ENCODE results near the gene SV2B.

Gene SV2B

GRCh38 chr15:91142946-91143345, 42.9 kb downstream of the SV2B start:
- DNase-seq = no peak

GRCh38 chr15:91146728-91147127, 46.7 kb downstream of the SV2B start:
- no peak for DNase-seq

GRCh38 chr15:91148243-91148642, 48.2 kb downstream of the SV2B start:
- no peak for DNase-seq

- no peak for DNase-seq
Observed at GRCh38 chr15:91150502-91151160, 50.6 kb downstream of the SV2B start.

GRCh38 chr15:91151781-91152563, 51.9 kb downstream of the SV2B start:
- DNase-seq = no peak

GRCh38 chr15:91152896-91153581, 53.0 kb downstream of the SV2B start:
- no peak for DNase-seq

GRCh38 chr15:91153954-91154353, 53.9 kb downstream of the SV2B start:
- DNase-seq = no peak

- no peak for DNase-seq
Observed at GRCh38 chr15:91156175-91156726, 56.2 kb downstream of the SV2B start.

- DNase-seq = no peak
Observed at GRCh38 chr15:91158415-91159394, 58.6 kb downstream of the SV2B start.

GRCh38 chr15:91165850-91166249, 65.8 kb downstream of the SV2B start:
- no peak for DNase-seq

GRCh38 chr15:91168457-91168856, 68.4 kb downstream of the SV2B start:
- no peak for DNase-seq

- DNase-seq = no peak
Observed at GRCh38 chr15:91171334-91171733, 71.3 kb downstream of the SV2B start.

GRCh38 chr15:91182101-91182500, 82.0 kb downstream of the SV2B start:
- no peak for DNase-seq

GRCh38 chr15:91183596-91183995, 83.5 kb downstream of the SV2B start:
- no peak for DNase-seq

GRCh38 chr15:91184441-91184840, 84.4 kb downstream of the SV2B start:
- no peak for DNase-seq

- DNase-seq = peak; percentile 34
Observed at GRCh38 chr15:91186904-91187656, 87.0 kb downstream of the SV2B start.

GRCh38 chr15:91192285-91192684, 92.2 kb downstream of the SV2B start:
- DNase-seq = no peak

GRCh38 chr15:91192690-91193377, 92.8 kb downstream of the SV2B start:
- no peak for DNase-seq

- DNase-seq = no peak
Observed at GRCh38 chr15:91193378-91193720, 93.3 kb downstream of the SV2B start.

- DNase-seq = no peak
Observed at GRCh38 chr15:91196127-91196526, 96.1 kb downstream of the SV2B start.

GRCh38 chr15:91196768-91197167, 96.7 kb downstream of the SV2B start:
- DNase-seq = no peak
